BLaER1 (cell line): ENCODE data around the gene C3orf18.

Experiments used
- H3K27ac ChIP-seq: shearing (Covaris generic); formaldehyde crosslinking; 2 replicates; pipeline ENCODE4 v1.8.1; 2022
- H3K27me3 ChIP-seq: shearing (Covaris generic); formaldehyde crosslinking; 2 replicates; pipeline ENCODE4 v1.8.1; 2022
- H3K36me3 ChIP-seq: shearing (Covaris generic); formaldehyde crosslinking; 2 replicates; pipeline ENCODE4 v1.8.1; 2022
- H3K4me1 ChIP-seq: shearing (Covaris generic); formaldehyde crosslinking; 2 replicates; pipeline ENCODE4 v1.8.1; 2022
- H3K4me2 ChIP-seq: shearing (Covaris generic); formaldehyde crosslinking; 2 replicates; pipeline ENCODE4 v1.8.1; 2022
- H3K4me3 ChIP-seq: shearing (Covaris generic); formaldehyde crosslinking; 2 replicates; pipeline ENCODE4 v1.8.1; 2022
- H3K9ac ChIP-seq: shearing (Covaris generic); formaldehyde crosslinking; 2 replicates; pipeline ENCODE4 v1.8.1; 2022
- H3K9me3 ChIP-seq: shearing (Covaris generic); formaldehyde crosslinking; 2 replicates; pipeline ENCODE4 v1.8.1; 2022
- H4K20me1 ChIP-seq: shearing (Covaris generic); formaldehyde crosslinking; 2 replicates; pipeline ENCODE4 v1.8.1; 2022
- Cebpa-rat ChIP-seq: shearing (Covaris generic); IDR thresholded peaks from 2 replicates; pipeline ENCODE4 v1.8.1; 2022

The C3orf18 gene

DNA sequence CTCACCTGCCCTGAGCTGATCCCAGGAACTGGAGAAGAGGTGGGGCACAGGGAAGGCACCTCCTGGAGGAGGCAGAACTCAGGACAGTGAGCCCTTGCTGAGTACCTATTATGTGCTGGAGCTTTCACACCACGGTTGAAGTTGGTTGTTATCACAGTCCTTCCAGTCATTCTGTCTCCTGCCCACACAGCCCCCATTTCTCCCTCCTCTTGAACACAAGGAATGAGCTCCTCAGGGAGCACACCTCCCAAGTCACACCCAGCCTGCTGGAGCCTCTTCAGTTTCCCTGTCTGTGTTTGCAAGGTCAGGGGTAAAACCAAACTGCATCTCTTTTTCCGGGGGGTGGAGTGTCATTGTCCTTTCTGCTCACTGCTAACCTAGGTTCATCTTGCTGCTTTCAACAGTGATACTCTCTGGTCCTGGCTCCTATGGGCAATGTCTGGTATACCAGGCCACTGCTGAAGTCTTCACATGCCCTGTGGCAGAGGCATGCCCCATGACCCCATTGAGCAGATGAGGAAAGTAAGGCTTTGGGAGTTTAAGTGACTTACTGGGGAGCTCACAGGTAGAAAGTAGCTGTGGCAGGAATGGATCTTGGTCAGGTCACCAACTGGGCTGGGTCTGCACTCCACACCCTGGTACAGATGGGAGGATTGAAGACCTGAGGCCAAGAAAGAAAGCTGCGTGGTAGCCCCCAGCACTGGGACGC lies 30.0 kb downstream of the C3orf18 start:
- Histone ChIP-seq H3K4me3 (no peak overlapping the region), H3K4me1 (peaks cover 19% of the 10 kb centered on the region), H3K27me3 (peaks cover 8% of the 10 kb centered on the region; the same call in 1 of the 2 replicates), H3K36me3 (no peaks in the 10 kb centered on the region), H4K20me1 (peaks cover 8% of the 10 kb centered on the region; the same call in 1 of the 2 replicates), H3K4me2 (no peak overlapping the region), H3K9me3 (no peaks in the 10 kb centered on the region), H3K27ac (no peak overlapping the region), H3K9ac (no peak overlapping the region)
- TF ChIP-seq Cebpa-rat: no peak

DNA sequence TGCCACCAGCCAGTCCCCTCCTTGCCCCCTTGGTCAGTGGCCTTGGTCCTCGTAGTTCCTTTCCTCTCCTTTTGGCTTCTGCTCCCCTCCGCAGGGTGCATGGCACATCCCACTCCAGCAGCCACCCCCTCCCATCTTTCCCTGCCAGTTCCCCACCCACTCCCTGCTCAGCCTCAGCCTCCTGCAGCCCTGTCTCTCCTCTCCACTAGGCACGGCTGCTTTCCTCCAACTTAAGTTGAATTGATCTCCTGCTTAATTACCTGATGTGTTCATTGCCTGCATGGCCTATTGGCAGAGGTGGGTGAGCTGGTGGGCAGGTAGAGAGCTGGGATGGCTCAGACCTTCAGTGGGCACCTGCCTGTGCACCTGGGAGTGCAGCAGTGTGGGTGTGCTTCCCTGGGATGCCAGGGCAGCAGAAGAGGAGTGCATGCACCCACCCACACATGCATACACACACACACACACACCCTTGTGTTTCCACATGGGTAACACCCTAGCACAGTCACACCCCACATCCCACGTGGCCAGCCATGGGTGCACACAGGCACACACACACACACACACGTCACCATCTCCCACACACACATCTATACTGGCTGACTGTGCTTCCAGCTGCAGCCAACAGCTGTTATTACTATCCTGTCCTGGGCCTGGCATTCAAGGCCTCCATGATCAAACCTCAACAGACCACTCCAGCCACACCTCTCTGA lies 30.9 kb downstream of the C3orf18 start:
- Histone ChIP-seq H3K4me1 (peaks cover 27% of the 10 kb centered on the region), H3K36me3 (no peaks in the 10 kb centered on the region), H3K4me3 (no peak overlapping the region), H3K4me2 (no peak overlapping the region), H3K9ac (no peak overlapping the region), H3K9me3 (no peaks in the 10 kb centered on the region), H3K27ac (no peak overlapping the region), H4K20me1 (peaks cover 8% of the 10 kb centered on the region; the same call in 1 of the 2 replicates), H3K27me3 (peaks cover 11% of the 10 kb centered on the region; the same call in 1 of the 2 replicates)
- no peak for TF ChIP-seq Cebpa-rat

DNA sequence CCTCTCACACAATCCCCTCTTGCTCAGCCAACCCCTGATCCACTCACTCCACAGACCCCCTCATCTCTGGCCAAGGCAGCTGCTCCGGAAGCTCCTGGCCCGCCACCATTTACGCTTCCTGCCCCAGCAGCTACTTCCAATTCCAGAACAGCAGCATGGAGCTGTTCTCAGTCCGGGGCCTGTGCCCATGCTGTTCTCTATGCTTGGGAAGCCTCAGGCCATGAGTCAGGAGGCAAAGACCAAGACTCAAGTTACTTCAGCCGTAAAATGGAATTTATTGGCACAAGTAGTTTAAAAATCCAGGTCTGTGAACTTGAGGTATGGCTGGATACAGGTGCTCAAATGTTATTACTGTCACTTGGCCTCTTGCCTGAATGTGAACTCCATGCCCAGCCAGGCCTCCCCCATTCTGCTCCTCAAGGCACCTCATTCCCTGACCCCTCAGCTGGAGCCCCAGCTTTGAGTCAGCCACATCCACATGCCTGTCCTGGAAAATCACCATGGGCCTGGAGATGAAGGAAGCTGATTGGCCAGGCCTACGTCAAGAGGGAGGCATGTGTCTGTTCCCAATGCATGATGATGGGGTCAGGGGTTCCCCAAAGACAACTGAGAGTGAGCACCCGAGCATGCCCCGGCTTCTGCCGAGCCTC lies 32.7 kb downstream of the C3orf18 start:
- Histone ChIP-seq H3K27ac (no peak overlapping the region), H3K4me2 (no peak overlapping the region), H3K9me3 (no peaks in the 10 kb centered on the region), H3K4me1 (peaks cover 27% of the 10 kb centered on the region), H3K9ac (no peak overlapping the region), H4K20me1 (peaks cover 8% of the 10 kb centered on the region; the same call in 1 of the 2 replicates), H3K36me3 (no peaks in the 10 kb centered on the region), H3K27me3 (peaks cover 29% of the 10 kb centered on the region), H3K4me3 (no peak overlapping the region)
- TF ChIP-seq Cebpa-rat: no peak

DNA sequence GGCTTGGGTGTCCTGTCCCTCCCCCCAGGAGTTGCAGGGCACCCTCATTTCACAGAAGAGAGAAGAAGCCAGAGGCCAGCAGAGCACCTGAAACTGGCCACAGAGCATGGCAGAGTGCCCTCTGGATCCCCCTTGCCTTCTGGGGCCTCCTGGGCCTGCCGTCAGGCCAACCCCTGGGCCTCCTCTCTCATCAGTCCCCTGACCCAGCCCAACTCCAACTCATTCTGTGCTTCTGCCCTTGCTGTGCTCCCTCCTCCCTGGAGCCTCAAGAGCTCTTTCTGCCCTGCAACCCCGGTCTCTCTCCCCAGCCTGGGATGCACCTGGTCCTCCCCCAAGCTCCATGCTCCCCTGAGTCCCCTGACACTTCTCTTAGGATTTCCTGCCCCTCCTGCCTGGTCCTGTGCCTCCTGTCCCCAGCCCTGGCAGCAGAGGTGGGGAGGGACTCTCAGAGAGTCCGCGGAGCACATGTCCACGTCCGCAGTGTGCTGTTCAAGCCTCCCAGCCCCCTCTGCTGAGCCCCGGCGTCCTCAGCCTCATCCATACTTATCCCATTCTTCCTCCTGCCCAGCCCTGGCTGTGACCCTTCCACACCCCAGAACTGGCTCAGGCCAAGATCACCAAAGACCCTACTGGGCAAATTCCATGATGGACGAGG lies 33.6 kb downstream of the C3orf18 start:
- Histone ChIP-seq H3K4me2 (peak overlapping the region; percentile 62), H3K27me3 (peaks cover 38% of the 10 kb centered on the region), H3K27ac (no peak overlapping the region), H3K4me1 (peaks cover 27% of the 10 kb centered on the region), H3K9me3 (no peaks in the 10 kb centered on the region), H4K20me1 (peaks cover 8% of the 10 kb centered on the region; the same call in 1 of the 2 replicates), H3K36me3 (no peaks in the 10 kb centered on the region), H3K9ac (no peak overlapping the region), H3K4me3 (no peak overlapping the region)
- TF ChIP-seq Cebpa-rat: no peak

DNA sequence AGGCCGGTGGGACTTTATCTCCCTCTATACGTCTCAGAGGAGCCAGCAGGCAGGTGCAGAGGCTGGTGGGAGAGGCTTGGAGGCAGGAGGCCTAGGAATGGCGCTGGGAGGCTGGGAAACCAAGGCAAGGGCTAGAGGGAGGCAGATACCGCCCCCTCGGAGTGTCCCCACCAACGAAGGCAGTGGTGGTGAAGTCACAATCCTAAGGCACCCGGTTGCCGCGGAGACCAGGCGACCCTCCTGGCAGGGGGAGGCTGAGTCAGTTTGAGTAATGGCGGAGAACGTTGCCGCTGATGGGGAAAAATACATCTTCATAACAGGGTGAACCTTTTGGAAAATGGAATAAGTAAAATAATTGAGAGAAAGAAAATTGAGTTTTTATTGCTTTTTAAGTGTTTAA lies 34.2 kb downstream of the C3orf18 start:
- Histone ChIP-seq H3K9ac (0 out of 2 replicates have a peak overlapping the region, but pooled peaks have one; percentile 29), H3K36me3 (no peaks in the 10 kb centered on the region), H3K27ac (no peak overlapping the region), H3K4me3 (no peak overlapping the region), H4K20me1 (peaks cover 8% of the 10 kb centered on the region; the same call in 1 of the 2 replicates), H3K9me3 (no peaks in the 10 kb centered on the region), H3K4me2 (peak overlapping the region; percentile 62), H3K4me1 (peaks cover 27% of the 10 kb centered on the region), H3K27me3 (peaks cover 44% of the 10 kb centered on the region)
- no peak for TF ChIP-seq Cebpa-rat

DNA sequence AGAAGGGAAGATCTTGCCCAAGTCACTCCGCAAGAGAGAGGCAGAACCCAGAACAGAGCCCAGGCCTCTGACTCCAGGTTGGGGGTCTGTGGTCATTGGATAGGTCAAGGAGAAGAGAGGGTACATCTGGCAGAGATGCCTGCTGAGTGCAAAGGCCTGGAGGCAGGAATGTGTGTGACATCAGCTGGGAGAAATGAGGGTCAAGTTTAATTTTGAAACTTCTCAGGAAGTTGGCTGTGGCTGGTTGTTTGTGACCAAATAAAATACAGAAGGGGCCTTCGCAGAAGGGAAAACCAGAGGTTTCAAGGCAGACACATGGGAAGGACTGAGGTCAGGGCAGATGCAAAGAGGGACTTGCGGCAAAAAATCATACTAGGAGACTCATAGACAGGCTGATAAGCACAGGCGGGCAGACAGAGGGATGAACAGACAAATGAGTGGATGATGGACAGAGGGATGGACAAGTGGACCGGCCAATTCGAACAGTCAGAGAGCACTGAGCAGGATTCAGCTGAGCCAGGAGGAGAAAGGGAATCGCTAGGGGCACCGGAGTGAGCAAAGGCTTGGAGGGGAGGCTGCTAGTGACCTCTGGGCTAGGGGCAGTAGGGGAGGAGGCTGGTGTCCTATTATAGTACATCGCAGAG lies 35.4 kb downstream of the C3orf18 start:
- H3K4me2 ChIP-seq: peak overlapping the region; percentile 62
- TF ChIP-seq Cebpa-rat: no peak
- peaks cover 44% of the 10 kb centered on the region for H3K27me3 ChIP-seq

DNA sequence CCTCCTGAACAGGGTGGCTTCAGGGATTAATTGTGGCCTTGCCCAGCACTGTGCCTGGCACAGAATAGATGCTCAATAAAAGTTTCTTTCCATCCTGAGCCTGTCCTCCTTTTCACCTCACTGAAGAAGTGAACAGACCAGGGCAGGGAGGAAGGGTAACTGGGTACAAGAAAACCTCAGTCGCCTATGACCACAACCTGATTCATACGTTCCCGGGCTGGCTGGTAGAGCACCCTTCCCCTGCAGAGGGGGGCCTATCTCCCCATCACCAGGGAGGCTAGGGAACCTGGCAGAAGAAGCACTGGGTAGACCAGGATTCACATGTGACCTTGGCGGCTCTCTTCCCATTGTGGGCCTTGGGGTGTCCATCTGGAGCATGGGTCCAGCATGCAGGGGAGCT lies 36.3 kb downstream of the C3orf18 start:
- H3K9ac ChIP-seq: no peak overlapping the region
- no peak overlapping the region for H3K4me2 ChIP-seq
- H3K9me3 ChIP-seq: no peaks in the 10 kb centered on the region
- no peak overlapping the region for H3K27ac ChIP-seq
- peaks cover 44% of the 10 kb centered on the region for H3K27me3 ChIP-seq
- H3K4me3 ChIP-seq: no peak overlapping the region
- peaks cover 23% of the 10 kb centered on the region; the same call in 1 of the 2 replicates for H4K20me1 ChIP-seq
- peaks cover 27% of the 10 kb centered on the region for H3K4me1 ChIP-seq
- TF ChIP-seq Cebpa-rat: no peak
- no peaks in the 10 kb centered on the region for H3K36me3 ChIP-seq

More for the DNA sequence above, 35.4 kb downstream of the C3orf18 start:
- Histone ChIP-seq H4K20me1 (peaks cover 14% of the 10 kb centered on the region; the same call in 1 of the 2 replicates), H3K36me3 (no peaks in the 10 kb centered on the region), H3K4me3 (no peak overlapping the region), H3K4me1 (peaks cover 27% of the 10 kb centered on the region), H3K9me3 (no peaks in the 10 kb centered on the region), H3K9ac (no peak overlapping the region), H3K27ac (no peak overlapping the region)

DNA sequence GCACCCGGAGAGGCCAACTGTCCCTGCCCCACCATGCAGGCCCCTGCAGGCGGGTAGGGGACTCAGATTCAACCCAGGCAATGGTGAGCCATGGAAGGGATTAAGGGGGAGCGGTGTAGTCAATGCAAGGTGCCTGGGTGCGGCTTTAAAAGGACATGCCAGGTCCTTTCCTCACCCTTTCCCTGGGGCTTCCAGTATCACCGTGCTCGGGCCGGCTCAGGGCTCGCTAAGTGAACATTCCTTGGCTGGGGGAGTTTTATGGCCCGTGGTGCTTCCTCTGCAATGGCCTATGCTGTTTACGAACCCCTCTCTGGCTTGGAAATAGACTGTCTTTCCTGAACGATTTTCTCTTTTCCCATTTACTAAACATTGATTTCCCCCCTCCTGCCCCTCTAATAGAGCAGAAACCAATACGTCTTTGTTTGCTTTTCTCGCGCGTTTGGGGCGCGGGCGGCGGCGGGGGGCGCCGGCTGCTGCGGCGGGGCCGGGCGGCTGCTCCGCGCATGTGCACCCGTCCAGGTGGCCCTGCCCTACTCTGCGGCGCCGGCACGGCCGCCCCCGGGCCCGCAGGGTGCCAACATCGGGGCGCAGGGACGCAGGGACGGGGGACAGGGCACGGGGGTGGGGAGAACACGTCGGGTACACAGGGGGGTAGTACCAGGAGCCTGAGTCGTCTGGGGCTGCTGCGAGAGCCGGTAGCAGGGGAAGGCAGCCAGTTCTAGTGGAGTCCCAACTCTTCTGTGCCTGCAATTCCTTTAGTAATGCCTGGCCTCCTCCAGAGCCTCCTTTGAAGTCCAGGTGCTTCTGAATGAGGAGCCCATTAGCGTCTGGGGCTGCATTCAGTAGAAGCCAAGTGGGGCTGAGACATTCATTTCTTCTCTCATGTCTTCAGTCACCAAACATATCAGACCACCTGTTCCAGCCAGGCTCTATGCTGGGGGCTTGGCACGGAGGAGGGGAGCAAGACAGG lies 37.3 kb downstream of the C3orf18 start:
- no peak overlapping the region for H3K4me3 ChIP-seq
- peaks cover 27% of the 10 kb centered on the region for H3K4me1 ChIP-seq
- no peaks in the 10 kb centered on the region for H3K36me3 ChIP-seq
- no peak overlapping the region for H3K4me2 ChIP-seq
- H3K27ac ChIP-seq: no peak overlapping the region
- peaks cover 25% of the 10 kb centered on the region; the same call in 1 of the 2 replicates for H4K20me1 ChIP-seq
- no peak overlapping the region for H3K9ac ChIP-seq
- H3K27me3 ChIP-seq: peaks cover 44% of the 10 kb centered on the region
- no peak for TF ChIP-seq Cebpa-rat
- no peaks in the 10 kb centered on the region for H3K9me3 ChIP-seq
